Activated CD4-positive, alpha-beta memory T cell treated with anti-CD3 and anti-CD28 coated beads for 36 hours (primary cell): ENCODE data around the gene CYP4F8. TPM values are rescaled to one million over a fixed set of nuclear protein-coding genes. Genes with fewer than 3 reads are reported as not detected.

Experiments used
- CTCF ChIA-PET: fragments of 350-600 bp; sonication (Branson Sonifier 250); formaldehyde crosslinking; loops from one replicate; lab custom pipeline; 2021; ENCODE audit warnings: antibody characterized with exemption, inconsistent platforms; lab: Charles Lee
- POLR2A ChIA-PET: fragments of 350-600 bp; sonication (Branson Sonifier 250); formaldehyde crosslinking; loops from one replicate; lab custom pipeline; 2021; ENCODE audit warnings: antibody characterized with exemption; lab: Charles Lee
- DNase-seq: peaks from one replicate; pipeline ENCODE4 v3.0.0-alpha.2; 2020
- H3K27ac Mint-ChIP-seq: one replicate; pipeline ENCODE4 v1.8.0; 2021; ENCODE audit warnings: mixed read lengths
- H3K27me3 Mint-ChIP-seq: one replicate; pipeline ENCODE4 v1.8.0; 2021; ENCODE audit warnings: mixed read lengths
- H3K36me3 Mint-ChIP-seq: one replicate; pipeline ENCODE4 v1.8.0; 2021; ENCODE audit warnings: mixed read lengths
- H3K4me1 Mint-ChIP-seq: one replicate; pipeline ENCODE4 v1.8.0; 2021; ENCODE audit warnings: low read depth, mixed read lengths
- H3K4me3 Mint-ChIP-seq: one replicate; pipeline ENCODE4 v1.8.0; 2021; ENCODE audit warnings: mild to moderate bottlenecking, mixed read lengths
- H3K9me3 Mint-ChIP-seq: one replicate; pipeline ENCODE4 v1.8.0; 2021; ENCODE audit warnings: mixed read lengths
- intact Hi-C: fragments of 100-400 bp; cut with micrococcal nuclease; formaldehyde crosslinking; loops from one replicate; pipeline ENCODE4 v1.15.1; 2023
- total RNA-seq, 2 experiments: library from RNA; stranded (reverse); gene quantifications; one replicate each; pipeline ENCODE4 v1.2.3, GENCODE V29; 2021

CYP4F8 gene
- total RNA-seq, 2 experiments from 2014 or later: not detected

GRCh38 chr19:15621801-15622200, 6.8 kb downstream of the CYP4F8 start:
- Mint-ChIP-seq H3K4me1 (no peaks in the 10 kb centered on the region), H3K36me3 (no peaks in the 10 kb centered on the region), H3K4me3 (no peak overlapping the region), H3K9me3 (no peaks in the 10 kb centered on the region), H3K27me3 (peaks cover 16% of the 10 kb centered on the region), H3K27ac (no peak overlapping the region)
- intact Hi-C loops: no loop called here
- CTCF ChIA-PET: no interaction called here
- DNase-seq: no peak
- POLR2A ChIA-PET: no interaction called here

- Mint-ChIP-seq H3K4me3 (no peak overlapping the region), H3K9me3 (no peaks in the 10 kb centered on the region), H3K4me1 (no peaks in the 10 kb centered on the region), H3K36me3 (no peaks in the 10 kb centered on the region), H3K27ac (no peak overlapping the region), H3K27me3 (peaks cover 16% of the 10 kb centered on the region)
- CTCF ChIA-PET: no interaction called here
- intact Hi-C loops: no loop called here
- no peak for DNase-seq
- POLR2A ChIA-PET: no interaction called here
Observed at GRCh38 chr19:15622991-15623390, 8.0 kb downstream of the CYP4F8 start.

GRCh38 chr19:15623711-15624318, 8.8 kb downstream of the CYP4F8 start:
- Mint-ChIP-seq H3K9me3 (no peaks in the 10 kb centered on the region), H3K36me3 (no peaks in the 10 kb centered on the region), H3K4me1 (no peaks in the 10 kb centered on the region), H3K27me3 (peaks cover 16% of the 10 kb centered on the region), H3K4me3 (no peak overlapping the region), H3K27ac (no peak overlapping the region)
- CTCF ChIA-PET: no interaction called here
- intact Hi-C loops: no loop called here
- POLR2A ChIA-PET: no interaction called here
- DNase-seq: no peak

GRCh38 chr19:15628236-15629002, 13.4 kb downstream of the CYP4F8 start:
- no peaks in the 10 kb centered on the region for H3K9me3 Mint-ChIP-seq
- no peaks in the 10 kb centered on the region for H3K36me3 Mint-ChIP-seq
- DNase-seq: no peak
- H3K27ac Mint-ChIP-seq: no peak overlapping the region
- no peak overlapping the region for H3K4me3 Mint-ChIP-seq
- H3K27me3 Mint-ChIP-seq: peaks cover 7% of the 10 kb centered on the region
- CTCF ChIA-PET: no interaction called here
- no peaks in the 10 kb centered on the region for H3K4me1 Mint-ChIP-seq
- POLR2A ChIA-PET: no interaction called here
- intact Hi-C loops: loop anchor here (1.0 to 2.0 kb wide), 2 partner anchors 241 to 556 kb away; partner anchors contain the start of gene FAM32A

- peaks cover 7% of the 10 kb centered on the region for H3K27me3 Mint-ChIP-seq
- H3K4me3 Mint-ChIP-seq: no peak overlapping the region
- POLR2A ChIA-PET: no interaction called here
- no peaks in the 10 kb centered on the region for H3K36me3 Mint-ChIP-seq
- no peak overlapping the region for H3K27ac Mint-ChIP-seq
- CTCF ChIA-PET: interaction anchor here (0.5 to 1.9 kb wide), 12 partner anchors 19 to 1025 kb away, joined by 3 to 11 read pairs (median 4); partner anchors contain the start of gene FAM32A
- DNase-seq: peak; percentile 91
- H3K4me1 Mint-ChIP-seq: no peaks in the 10 kb centered on the region
- intact Hi-C loops: loop anchor here (1.0 to 2.0 kb wide), 2 partner anchors 240 to 556 kb away; partner anchors contain the start of gene FAM32A
- no peaks in the 10 kb centered on the region for H3K9me3 Mint-ChIP-seq
Observed at GRCh38 chr19:15629003-15629880, 14.2 kb downstream of the CYP4F8 start.

- Mint-ChIP-seq H3K27ac (no peak overlapping the region), H3K4me3 (no peak overlapping the region)
- CTCF ChIA-PET: interaction anchor here (0.8 kb wide), 1 partner anchor 238 kb away, joined by 3 read pairs; no protein-coding TSS in a partner anchor
Observed at GRCh38 chr19:15631817-15632216, 16.8 kb downstream of the CYP4F8 start.

GRCh38 chr19:15633082-15633835, 18.2 kb downstream of the CYP4F8 start:
- H3K36me3 Mint-ChIP-seq: no peaks in the 10 kb centered on the region
- intact Hi-C loops: no loop called here
- CTCF ChIA-PET: interaction anchor here (0.6 kb wide), 1 partner anchor 749 kb away, joined by 3 read pairs; no protein-coding TSS in a partner anchor

More at GRCh38 chr19:15631817-15632216, 16.8 kb downstream of the CYP4F8 start:
- Mint-ChIP-seq H3K9me3 (no peaks in the 10 kb centered on the region), H3K4me1 (no peaks in the 10 kb centered on the region), H3K36me3 (no peaks in the 10 kb centered on the region), H3K27me3 (peaks cover 4% of the 10 kb centered on the region)
- peak; percentile 38 for DNase-seq
- intact Hi-C loops: no loop called here
- POLR2A ChIA-PET: no interaction called here

GRCh38 chr19:15634105-15634504, 19.1 kb downstream of the CYP4F8 start:
- POLR2A ChIA-PET: no interaction called here

More at GRCh38 chr19:15633082-15633835, 18.2 kb downstream of the CYP4F8 start:
- POLR2A ChIA-PET: no interaction called here
- Mint-ChIP-seq H3K9me3 (no peaks in the 10 kb centered on the region), H3K4me1 (no peaks in the 10 kb centered on the region), H3K27ac (no peak overlapping the region), H3K27me3 (peaks cover 4% of the 10 kb centered on the region), H3K4me3 (no peak overlapping the region)
- no peak for DNase-seq

GRCh38 chr19:15635016-15635805, 20.2 kb downstream of the CYP4F8 start:
- Mint-ChIP-seq H3K4me1 (no peaks in the 10 kb centered on the region), H3K9me3 (no peaks in the 10 kb centered on the region), H3K27me3 (peaks cover 4% of the 10 kb centered on the region), H3K36me3 (no peaks in the 10 kb centered on the region), H3K27ac (no peak overlapping the region), H3K4me3 (no peak overlapping the region)
- DNase-seq: no peak
- ChIA-PET CTCF (no interaction called here), POLR2A (no interaction called here)
- intact Hi-C loops: no loop called here

More at GRCh38 chr19:15634105-15634504, 19.1 kb downstream of the CYP4F8 start:
- intact Hi-C loops: no loop called here
- no peaks in the 10 kb centered on the region for H3K4me1 Mint-ChIP-seq
- H3K9me3 Mint-ChIP-seq: no peaks in the 10 kb centered on the region
- DNase-seq: no peak
- CTCF ChIA-PET: no interaction called here
- no peaks in the 10 kb centered on the region for H3K36me3 Mint-ChIP-seq
- peaks cover 4% of the 10 kb centered on the region for H3K27me3 Mint-ChIP-seq
- no peak overlapping the region for H3K27ac Mint-ChIP-seq
- H3K4me3 Mint-ChIP-seq: no peak overlapping the region

- Mint-ChIP-seq H3K9me3 (no peaks in the 10 kb centered on the region), H3K36me3 (no peaks in the 10 kb centered on the region), H3K27me3 (peaks cover 4% of the 10 kb centered on the region), H3K4me3 (no peak overlapping the region), H3K27ac (no peak overlapping the region), H3K4me1 (no peaks in the 10 kb centered on the region)
- DNase-seq: no peak
- CTCF ChIA-PET: interaction anchor here (0.6 kb wide), 1 partner anchor 536 kb away, joined by 3 read pairs; no protein-coding TSS in a partner anchor
- intact Hi-C loops: no loop called here
- POLR2A ChIA-PET: interaction anchor here (0.6 kb wide), 1 partner anchor 102 kb away, joined by 3 read pairs; the partner anchor contains the start of gene OR10H3
Observed at GRCh38 chr19:15636026-15636425, 21.0 kb downstream of the CYP4F8 start.

GRCh38 chr19:15639596-15639995, 24.6 kb downstream of the CYP4F8 start:
- ChIA-PET POLR2A (no interaction called here), CTCF (no interaction called here)
- H3K36me3 Mint-ChIP-seq: no peaks in the 10 kb centered on the region
- H3K9me3 Mint-ChIP-seq: no peaks in the 10 kb centered on the region
- peaks cover 7% of the 10 kb centered on the region for H3K27me3 Mint-ChIP-seq
- H3K4me1 Mint-ChIP-seq: no peaks in the 10 kb centered on the region
- intact Hi-C loops: no loop called here
- no peak overlapping the region for H3K27ac Mint-ChIP-seq
- H3K4me3 Mint-ChIP-seq: no peak overlapping the region
- no peak for DNase-seq
